Natural killer cell (primary cell): ENCODE measurements around the gene CDH23. TPM values are rescaled to one million over a fixed set of nuclear protein-coding genes. Genes with fewer than 3 reads are reported as not detected.

Experiments
- ATAC-seq, 3 donors: fragments of 150-1000 bp in 2 of 3; fragments of 200-7000 bp in 1 of 3; cut with Tn5 transposase; 1 replicate in 1 of 3; 2 replicates in 2 of 3; pipeline ENCODE4 v1.10.0; 2021; ENCODE audit warnings: mild to moderate bottlenecking in 2 of 3, moderate library complexity in 2 of 3
- DNase-seq, 2 donors: peaks; one replicate each; pipeline versions ENCODE4 v3.0.0 to v3.0.0-alpha.2; 2013 to 2021; ENCODE audit warnings: mixed read lengths in 1 of 2
- H3K27ac ChIP-seq: one replicate; pipeline ENCODE4 v1.5.1; 2013; ENCODE audit warnings: mild to moderate bottlenecking, low read length
- H3K27me3 ChIP-seq: one replicate; pipeline ENCODE4 v1.6.1; 2013; ENCODE audit warnings: low read length; ENCODE audit not compliant: control insufficient read depth, insufficient read depth
- H3K36me3 ChIP-seq: one replicate; pipeline ENCODE4 v1.6.1; 2013; ENCODE audit warnings: low read length; ENCODE audit not compliant: control insufficient read depth, insufficient read depth
- H3K4me1 ChIP-seq: one replicate; pipeline ENCODE4 v1.6.1; 2013; ENCODE audit warnings: low read length; ENCODE audit not compliant: control insufficient read depth, insufficient read depth
- H3K4me3 ChIP-seq: one replicate; pipeline ENCODE4 v1.5.1; 2013; ENCODE audit warnings: low read length
- H3K9me3 ChIP-seq: one replicate; pipeline ENCODE4 v1.6.1; 2013; ENCODE audit warnings: low read length; ENCODE audit not compliant: control insufficient read depth, insufficient read depth
- H3K27ac Mint-ChIP-seq, 2 donors: one replicate each; pipeline ENCODE4 v1.8.0; 2022; ENCODE audit warnings: mild to moderate bottlenecking in 2 of 2, mixed read lengths in 2 of 2, moderate library complexity in 1 of 2
- H3K27me3 Mint-ChIP-seq, 2 donors: one replicate each; pipeline ENCODE4 v1.8.0; 2022; ENCODE audit warnings: low read depth in 2 of 2, mixed read lengths in 2 of 2
- H3K36me3 Mint-ChIP-seq: one replicate; pipeline ENCODE4 v1.8.0; 2022; ENCODE audit warnings: mixed read lengths
- H3K4me1 Mint-ChIP-seq, 2 donors: one replicate each; pipeline ENCODE4 v1.8.0; 2022; ENCODE audit warnings: mixed read lengths in 2 of 2
- H3K4me3 Mint-ChIP-seq: one replicate; pipeline ENCODE4 v1.8.0; 2022; ENCODE audit warnings: mild to moderate bottlenecking, moderate library complexity, mixed read lengths
- H3K9me3 Mint-ChIP-seq, 2 donors: one replicate each; pipeline ENCODE4 v1.8.0; 2022; ENCODE audit warnings: mixed read lengths in 2 of 2
- CTCF ChIP-seq: fragments of 200-600 bp; IDR thresholded peaks from one replicate; pipeline ENCODE4 v1.8.0; 2022; ENCODE audit warnings: antibody characterized with exemption
- WGBS: methylation state at CpG from one replicate; pipeline ENCODE4 v1.1.7; 2013; ENCODE audit warnings: missing lambda C conversion rate; ENCODE audit not compliant: insufficient coverage; 5-methylcytosine and 5-hydroxymethylcytosine counted together
- intact Hi-C: fragments of 100-400 bp; cut with micrococcal nuclease; formaldehyde crosslinking; loops from one replicate; pipeline ENCODE4 v1.14.2; 2022
- total RNA-seq, 4 donors: library from RNA; stranded (reverse); fragments of 120-200 nt in 1 of 4; gene quantifications; one replicate each; pipeline versions ENCODE4 v1.2.3 to v1.2.4, GENCODE V29; 2013 to 2022

CDH23 gene
- total RNA-seq, 3 donors from 2014 or later (not counting 1 experiment from before 2014, with no cell fraction given): 1.2 to 6.0 (median 4.3) TPM

GRCh38 chr10:71513936-71514335 lies 117.2 kb downstream of the CDH23 start:
- 57% methylated on average over 1 of the region's 1 CpG for WGBS
- no peaks in the 10 kb centered on the region for H3K4me1 Mint-ChIP-seq
- no peaks in the 10 kb centered on the region for H3K36me3 Mint-ChIP-seq
- Histone ChIP-seq H3K36me3 (no peaks in the 10 kb centered on the region), H3K4me1 (no peaks in the 10 kb centered on the region), H3K27me3 (no peaks in the 10 kb centered on the region), H3K4me3 (no peak overlapping the region), H3K27ac (no peak overlapping the region), H3K9me3 (no peaks in the 10 kb centered on the region)
- no peak for DNase-seq
- H3K4me3 Mint-ChIP-seq: no peak overlapping the region
- no peak overlapping the region for H3K27ac Mint-ChIP-seq
- no peak for TF ChIP-seq CTCF
- ATAC-seq: no peak
- no peaks in the 10 kb centered on the region for H3K27me3 Mint-ChIP-seq
- intact Hi-C loops: no loop called here
- H3K9me3 Mint-ChIP-seq: no peaks in the 10 kb centered on the region

GRCh38 chr10:71515531-71516172 lies 118.9 kb downstream of the CDH23 start:
- H3K9me3 ChIP-seq: no peaks in the 10 kb centered on the region
- no peak overlapping the region for H3K27ac Mint-ChIP-seq
- H3K36me3 Mint-ChIP-seq: no peaks in the 10 kb centered on the region
- no peak for ATAC-seq
- H3K4me1 ChIP-seq: no peaks in the 10 kb centered on the region
- H3K27me3 ChIP-seq: no peaks in the 10 kb centered on the region
- intact Hi-C loops: no loop called here
- DNase-seq: no peak
- no peak overlapping the region for H3K27ac ChIP-seq
- H3K4me1 Mint-ChIP-seq: no peaks in the 10 kb centered on the region
- TF ChIP-seq CTCF: no peak
- no peak overlapping the region for H3K4me3 Mint-ChIP-seq
- H3K4me3 ChIP-seq: no peak overlapping the region
- H3K27me3 Mint-ChIP-seq: peaks cover 0 to 2% of the 10 kb centered on the region in 2 donors
- no peaks in the 10 kb centered on the region for H3K9me3 Mint-ChIP-seq
- H3K36me3 ChIP-seq: no peaks in the 10 kb centered on the region

- Histone ChIP-seq H3K36me3 (no peaks in the 10 kb centered on the region), H3K4me1 (no peaks in the 10 kb centered on the region), H3K27me3 (no peaks in the 10 kb centered on the region), H3K27ac (no peak overlapping the region), H3K4me3 (no peak overlapping the region), H3K9me3 (no peaks in the 10 kb centered on the region)
- no peak overlapping the region for H3K27ac Mint-ChIP-seq
- no peaks in the 10 kb centered on the region for H3K9me3 Mint-ChIP-seq
- intact Hi-C loops: no loop called here
- H3K27me3 Mint-ChIP-seq: peaks cover 0 to 2% of the 10 kb centered on the region in 2 donors
- 83% methylated on average over 8 of the region's 8 CpGs for WGBS
- no peaks in the 10 kb centered on the region for H3K4me1 Mint-ChIP-seq
- no peaks in the 10 kb centered on the region for H3K36me3 Mint-ChIP-seq
- H3K4me3 Mint-ChIP-seq: no peak overlapping the region
- DNase-seq: no peak
- no peak for TF ChIP-seq CTCF
- ATAC-seq: no peak
Measured at GRCh38 chr10:71516890-71517289, 120.2 kb downstream of the CDH23 start.
